Esophagus squamous epithelium (tissue), 4 donors: ENCODE results near the gene PELI1.

Source experiments
- CTCF ChIP-seq, 6 experiments: fragments of 450-650 bp in 4 of 6; fragments of 200-600 bp in 2 of 6; sonication (generic) in 2 of 6; IDR thresholded peaks; one replicate each; pipeline ENCODE4 v1.5.1; 2016 to 2019; ENCODE audit warnings: antibody characterized with exemption in 6 of 6, mild to moderate bottlenecking in 4 of 6, moderate library complexity in 4 of 6
- POLR2A ChIP-seq, 4 donors: fragments of 450-650 bp; IDR thresholded peaks; one replicate each; pipeline ENCODE4 v1.6.1; 2017; ENCODE audit warnings: antibody characterized with exemption in 4 of 4, mild to moderate bottlenecking in 4 of 4, moderate library complexity in 3 of 4

- no peak for TF ChIP-seq CTCF (IDR thresholded peaks at IDR 0.05)
- no peak for TF ChIP-seq POLR2A (IDR thresholded peaks at IDR 0.05)
These were observed 17.1 kb downstream of the PELI1 start for GRCh38 chr2:64127119-64127518.
